Gastrocnemius medialis (tissue), 4 donors: ENCODE results near the gene CENPC.

Experiments used
- POLR2A ChIP-seq, 2 donors: fragments of 450-650 bp; IDR thresholded peaks; one replicate each; pipeline ENCODE4 v1.6.1; 2017; ENCODE audit warnings: antibody characterized with exemption in 2 of 2, mild to moderate bottlenecking in 2 of 2, moderate library complexity in 2 of 2
- TF ChIP-seq, protein P1 (sequence below), 5 experiments: fragments of 450-650 bp in 3 of 5; fragments of 200-600 bp in 2 of 5; sonication (generic) in 2 of 5; IDR thresholded peaks in 4 of 5; conservative IDR thresholded peaks in 1 of 5; 1 replicate in 4 of 5; 2 replicates in 1 of 5; pipeline ENCODE4 v1.5.1; 2016 to 2019; ENCODE audit warnings: antibody characterized with exemption in 5 of 5, mild to moderate bottlenecking in 3 of 5, moderate library complexity in 3 of 5

DNA sequence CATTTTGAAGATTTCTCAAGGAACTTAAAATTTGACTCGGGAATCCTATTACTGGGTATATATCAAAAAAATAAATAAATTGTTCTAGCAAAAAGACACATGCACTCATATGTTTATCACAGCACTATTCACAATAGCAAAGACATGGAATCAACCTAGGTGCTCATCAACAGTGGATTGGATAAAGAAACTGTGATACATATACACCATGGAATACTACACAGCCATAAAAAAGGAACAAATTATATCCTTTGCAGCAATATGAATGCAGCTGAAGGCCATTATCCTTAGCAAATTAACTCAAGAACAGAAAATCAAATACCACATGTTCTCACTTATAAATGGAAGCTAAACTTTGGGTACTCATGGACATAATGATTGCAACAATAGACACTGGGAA is 97.4 kb downstream of the CENPC start:
- TF ChIP-seq, protein P1, sequence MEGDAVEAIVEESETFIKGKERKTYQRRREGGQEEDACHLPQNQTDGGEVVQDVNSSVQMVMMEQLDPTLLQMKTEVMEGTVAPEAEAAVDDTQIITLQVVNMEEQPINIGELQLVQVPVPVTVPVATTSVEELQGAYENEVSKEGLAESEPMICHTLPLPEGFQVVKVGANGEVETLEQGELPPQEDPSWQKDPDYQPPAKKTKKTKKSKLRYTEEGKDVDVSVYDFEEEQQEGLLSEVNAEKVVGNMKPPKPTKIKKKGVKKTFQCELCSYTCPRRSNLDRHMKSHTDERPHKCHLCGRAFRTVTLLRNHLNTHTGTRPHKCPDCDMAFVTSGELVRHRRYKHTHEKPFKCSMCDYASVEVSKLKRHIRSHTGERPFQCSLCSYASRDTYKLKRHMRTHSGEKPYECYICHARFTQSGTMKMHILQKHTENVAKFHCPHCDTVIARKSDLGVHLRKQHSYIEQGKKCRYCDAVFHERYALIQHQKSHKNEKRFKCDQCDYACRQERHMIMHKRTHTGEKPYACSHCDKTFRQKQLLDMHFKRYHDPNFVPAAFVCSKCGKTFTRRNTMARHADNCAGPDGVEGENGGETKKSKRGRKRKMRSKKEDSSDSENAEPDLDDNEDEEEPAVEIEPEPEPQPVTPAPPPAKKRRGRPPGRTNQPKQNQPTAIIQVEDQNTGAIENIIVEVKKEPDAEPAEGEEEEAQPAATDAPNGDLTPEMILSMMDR (IDR thresholded peaks at IDR 0.05 in 4 of 5, conservative IDR thresholded peaks at IDR 0.05 in 1 of 5), result no peak
- no peak for TF ChIP-seq POLR2A (IDR thresholded peaks at IDR 0.05)
